K562 (cell line): Measurements from ENCODE around the gene GSTM1. TPM values are rescaled to one million over a fixed set of nuclear protein-coding genes. Genes with fewer than 3 reads are reported as not detected.

Source experiments
- ATAC-seq: fragments of 200-7000 bp; cut with Tn5 transposase; 3 replicates; pipeline ENCODE4 v1.9.1; 2020; ENCODE audit warnings: moderate library complexity
- BruUV-seq: library from RNA; stranded (reverse); fragments of 400-500 nt; replicated peaks from 2 replicates; lab custom pipeline; 2021; lab: Mats Ljungman, UMichigan
- CTCF ChIA-PET: fragments of 300-600 bp; formaldehyde crosslinking; extraction: SDS; loops from one replicate; lab custom pipeline; 2021; ENCODE audit warnings: low intra/inter-chr PET ratio; lab: Yijun Ruan, JAX
- POLR2A ChIA-PET: fragments of 300-600, 350-650 bp; sonication (Branson Sonifier 250); formaldehyde crosslinking; extraction: SDS; loops from one replicate; lab custom pipeline; 2021; ENCODE audit warnings: antibody characterized with exemption, inconsistent platforms; lab: Yijun Ruan, JAX
- DNase-seq, 4 experiments: peaks; one replicate each; pipeline versions ENCODE4 v3.0.0 to v3.0.0-alpha.2; 2011 to 2018; ENCODE audit warnings: low spot score in 3 of 4, mixed read lengths in 3 of 4; ENCODE audit errors: extremely low read depth in 1 of 4
- FAIRE-seq: peaks from 2 replicates; lab custom pipeline; 2011; peaks lifted over from hg19 to GRCh38; lab: Jason Lieb, UNC
- H2AFZ ChIP-seq: 2 replicates; pipeline ENCODE4 v1.6.0; 2011; ENCODE audit warnings: low read depth, low read length, control low read depth, inconsistent platforms
- H3K27ac ChIP-seq: fragments of 200-600 bp; 3 replicates; pipeline ENCODE4 v1.8.0; 2011; ENCODE audit warnings: low read depth, mild to moderate bottlenecking, control low read depth, inconsistent platforms, low read length, moderate library complexity, mixed read lengths; ENCODE audit errors: extremely low read depth
- H3K27me3 ChIP-seq, 2 experiments: fragments of 300-600 bp in 1 of 2; 2 replicates in 1 of 2; 3 replicates in 1 of 2; pipeline versions ENCODE4 v1.6.0 to v1.8.0; 2011; ENCODE audit warnings: inconsistent platforms in 2 of 2, low read length in 2 of 2, mild to moderate bottlenecking in 1 of 2, mixed read lengths in 1 of 2, moderate library complexity in 1 of 2; ENCODE audit not compliant: control insufficient read depth in 2 of 2, insufficient read depth in 2 of 2
- H3K36me3 ChIP-seq: fragments of 300-600 bp; 3 replicates; pipeline ENCODE4 v1.8.0; 2011; ENCODE audit warnings: mild to moderate bottlenecking, low read length, inconsistent platforms; ENCODE audit not compliant: control insufficient read depth, insufficient read depth
- H3K4me1 ChIP-seq, 2 experiments: fragments of 200-600 bp in 1 of 2; replicated peaks in 1 of 2; 2 replicates in 1 of 2; 3 replicates in 1 of 2; pipeline versions ENCODE4 v1.5.1 to v1.8.0; 2011; ENCODE audit warnings: inconsistent platforms in 2 of 2, low read length in 2 of 2, mild to moderate bottlenecking in 1 of 2, mixed read lengths in 1 of 2, moderate library complexity in 1 of 2; ENCODE audit not compliant: control insufficient read depth in 2 of 2, insufficient read depth in 2 of 2
- H3K4me2 ChIP-seq: 2 replicates; pipeline ENCODE4 v1.6.1; 2011; ENCODE audit warnings: low read length, control low read depth, inconsistent platforms, mixed read lengths; ENCODE audit not compliant: insufficient read depth
- H3K4me3 ChIP-seq: fragments of 200-600 bp; sonication (generic), shearing (Covaris generic); 2 replicates; pipeline ENCODE4 v1.5.1; 2016; ENCODE audit warnings: control low read depth, inconsistent platforms
- H3K79me2 ChIP-seq: fragments of 200-600 bp; 3 replicates; pipeline ENCODE4 v1.8.0; 2011; ENCODE audit warnings: low read length, inconsistent platforms; ENCODE audit not compliant: control insufficient read depth, insufficient read depth
- H3K9ac ChIP-seq, 2 experiments: 2 replicates each; pipeline versions ENCODE4 v1.6.0 to v1.6.1; 2011; ENCODE audit warnings: low read depth in 2 of 2, low read length in 2 of 2, control low read depth in 1 of 2, inconsistent platforms in 1 of 2, mild to moderate bottlenecking in 1 of 2, mixed read lengths in 1 of 2; ENCODE audit not compliant: insufficient read depth in 1 of 2
- H3K9me1 ChIP-seq: one replicate; pipeline ENCODE4 v1.6.0; 2011; ENCODE audit warnings: inconsistent platforms, mild to moderate bottlenecking, low read length, moderate library complexity; ENCODE audit not compliant: control insufficient read depth, insufficient read depth
- H3K9me3 ChIP-seq: replicated peaks from 2 replicates; pipeline ENCODE4 v1.5.1; 2011; ENCODE audit warnings: low read depth, low read length, inconsistent platforms; ENCODE audit not compliant: control insufficient read depth, insufficient read depth
- H4K20me1 ChIP-seq: replicated peaks from 2 replicates; pipeline ENCODE4 v1.6.1; 2011; ENCODE audit warnings: low read length, inconsistent platforms, mixed read lengths; ENCODE audit not compliant: control insufficient read depth, insufficient read depth
- BCOR ChIP-seq: fragments of 450-650 bp; IDR thresholded peaks from 2 replicates; pipeline ENCODE4 v1.6.1; 2016
- CBX3 ChIP-seq, 2 experiments: IDR thresholded peaks; 1 replicate in 1 of 2; 2 replicates in 1 of 2; pipeline ENCODE4 v1.6.1; 2012; ENCODE audit warnings: inconsistent platforms in 2 of 2, low read length in 2 of 2, borderline replicate concordance in 1 of 2, control low read depth in 1 of 2
- CTBP1 ChIP-seq: fragments of 450-650 bp; IDR thresholded peaks from 2 replicates; pipeline ENCODE4 v1.6.1; 2016; ENCODE audit warnings: borderline replicate concordance
- HLTF ChIP-seq: fragments of 450-650 bp; IDR thresholded peaks from 2 replicates; pipeline ENCODE4 v1.6.1; 2016
- KDM1A ChIP-seq, 2 experiments: fragments of 450-650 bp; IDR thresholded peaks; 2 replicates each; pipeline ENCODE4 v1.6.1; 2016; ENCODE audit warnings: mild to moderate bottlenecking in 2 of 2
- MECOM ChIP-seq: fragments of 250-450 bp; sonication (Bioruptor Pico); IDR thresholded peaks from 2 replicates; pipeline ENCODE4 v1.8.0; 2022; ENCODE audit warnings: inconsistent platforms
- RBM25 ChIP-seq: fragments of 200-400 bp; formaldehyde crosslinking; IDR thresholded peaks from 2 replicates; pipeline ENCODE4 v1.6.1; 2018; ENCODE audit warnings: low read length, low read depth, moderate library complexity; ENCODE audit not compliant: severe bottlenecking
- RCOR1 ChIP-seq, 2 experiments: IDR thresholded peaks; 2 replicates each; pipeline ENCODE4 v1.6.1; 2012; ENCODE audit warnings: low read depth in 2 of 2, low read length in 2 of 2, borderline replicate concordance in 1 of 2, improper control_type of control experiment in 1 of 2
- SMARCA5 ChIP-seq: fragments of 450-650 bp; IDR thresholded peaks from 2 replicates; pipeline ENCODE4 v1.6.1; 2016
- TRIM28 ChIP-seq: fragments of 450-650 bp; IDR thresholded peaks from 2 replicates; pipeline ENCODE4 v1.6.1; 2017
- ZNF134 ChIP-seq: fragments of 250-450 bp; sonication (Bioruptor Pico); conservative IDR thresholded peaks from 2 replicates; pipeline ENCODE4 v1.4.0; 2020
- WGBS: fragments of 100-300 bp; shearing (Covaris generic); methylation state at CpG from one replicate; pipeline ENCODE4 v1.1.6; 2016; ENCODE audit warnings: low coverage, mixed read lengths; ENCODE audit not compliant: insufficient coverage; ENCODE audit errors: missing lambda C conversion rate; 5-methylcytosine and 5-hydroxymethylcytosine counted together
- in situ Hi-C: fragments of 300-500 bp; cut with MboI; formaldehyde crosslinking; loops from 4 replicates; pipeline ENCODE4 v1.15.0; 2018; ENCODE audit warnings: inconsistent platforms, mixed read lengths
- intact Hi-C: fragments of 100-400 bp; cut with micrococcal nuclease; formaldehyde crosslinking; loops from 2 replicates; pipeline ENCODE4 v1.14.2; 2022
- polyA plus RNA-seq, 8 experiments: library from polyadenylated mRNA; depleted of rRNA in 4 of 8; stranded (reverse) in 5 of 8; unstranded in 3 of 8; fragments of >200 nt; fragmentation: Nextera tagmentation in 2 of 8; fragmentation: Illumina TruSeq in 1 of 8; extraction: Ambion mirVana in 2 of 8; extraction: Trizol in 1 of 8; gene quantifications; 2 replicates each; pipeline versions ENCODE4 v1.2.1 to v1.2.3, GENCODE V29; 2011 to 2014; ENCODE audit warnings: inconsistent platforms in 1 of 8, missing spikeins in 1 of 8
- total RNA-seq, 7 experiments: library from RNA; depleted of rRNA in 6 of 7; stranded (reverse); fragments of >200 nt in 6 of 7; fragmentation: Illumina TruSeq in 2 of 7; extraction: Trizol in 2 of 7; gene quantifications; 2 replicates each; pipeline versions ENCODE4 v1.2.1 to v1.2.3, GENCODE V29; 2011 to 2021; ENCODE audit warnings: low replicate concordance in 1 of 7

GSTM1 gene
- total and polyA plus RNA-seq, 9 of the 15 experiments (the other 6 are each of a cell fraction or from before 2014, with no cell fraction given), result not detected

- Histone ChIP-seq H3K4me2 (no peak overlapping the region), H3K9ac (no peak overlapping the region), H3K27ac (no peak overlapping the region), H3K36me3 (no peaks in the 10 kb centered on the region), H3K4me3 (no peak overlapping the region), H3K9me3 (peaks cover 10% of the 10 kb centered on the region), H2AFZ (no peak overlapping the region), H3K9me1 (no peaks in the 10 kb centered on the region), H3K27me3 (no peaks in the 10 kb centered on the region), H3K4me1 (peaks cover 5 to 31% of the 10 kb centered on the region in 2 experiments; a peak in 4 of 5 replicates), H3K79me2 (no peaks in the 10 kb centered on the region), H4K20me1 (no peaks in the 10 kb centered on the region)
- no TSS peak for BruUV-seq
- FAIRE-seq (no peak), ATAC-seq (no peak), DNase-seq (no peak)
- ChIA-PET POLR2A (interaction anchor here (0.7 to 1.7 kb wide), 2 partner anchors 52 to 692 kb away, joined by 3 to 4 read pairs; no protein-coding TSS in a partner anchor), CTCF (no interaction called here)
- 64% methylated on average over 1 of the region's 1 CpG for WGBS
- TF ChIP-seq ZNF134, result no peak
- TF ChIP-seq SMARCA5, result peak; percentile 72; the same call in 1 of the 2 replicates
- TF ChIP-seq MECOM (CRISPR knock-in tag), result no peak
- peak; percentile 81 for TF ChIP-seq BCOR
- peak in 1 of 2 experiments; percentile 40; a peak in 1 of 4 replicates for TF ChIP-seq KDM1A (IDR thresholded peaks at IDR 0.05)
- TF ChIP-seq CBX3 (IDR thresholded peaks at IDR 0.05; ENCODE audit: borderline replicate concordance in 1 of 2, low read length in 2 of 2), result 0 out of 3 replicates have a peak, but pooled peaks of 1 of the 2 experiments have one; percentile 22
- TF ChIP-seq RBM25, result peak; percentile 96
- TF ChIP-seq TRIM28, result 0 out of 2 replicates have a peak, but pooled peaks have one; percentile 31
- TF ChIP-seq HLTF, result peak; percentile 78; the same call in 1 of the 2 replicates
- peak in 1 of 2 experiments; percentile 59; a peak in 1 of 4 replicates for TF ChIP-seq RCOR1 (IDR thresholded peaks at IDR 0.05; ENCODE audit: borderline replicate concordance in 1 of 2, low read depth in 2 of 2, low read length in 2 of 2)
- no peak for TF ChIP-seq CTBP1
- in situ Hi-C loops (no loop called here), intact Hi-C loops (no loop called here)
Measured at GRCh38 chr1:109721971-109722370, 34.4 kb downstream of the GSTM1 start.
